GM18520 (cell line): Measurements from ENCODE around the gene MCF2L2.

ENCODE experiments used
- ATAC-seq: cut with Tn5 transposase; IDR thresholded peaks from one replicate; pipeline ENCODE4 v1.9.1; 2021; ENCODE audit not compliant: unreplicated experiment

The MCF2L2 gene

DNA sequence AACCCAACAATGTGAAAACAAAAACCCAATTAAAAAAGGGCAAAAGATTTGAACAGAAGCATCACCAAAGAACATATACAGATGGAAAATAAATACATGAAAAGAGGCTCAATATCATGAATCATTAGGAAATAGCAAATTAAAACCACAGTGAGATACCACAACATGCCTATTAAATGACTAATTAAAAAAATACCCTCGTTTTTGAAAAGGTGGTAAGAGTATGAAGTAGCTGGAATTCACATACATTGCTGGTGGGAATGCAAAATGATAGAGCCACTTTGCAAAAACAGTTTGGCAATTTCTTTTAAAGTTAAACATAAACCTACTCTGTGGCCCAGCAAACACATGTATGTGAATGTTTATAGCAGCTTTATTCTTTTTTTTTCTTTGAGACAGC is 99.6 kb downstream of the MCF2L2 start:
- no peak for ATAC-seq

GRCh38 chr3:183328164-183328563 is 100.3 kb downstream of the MCF2L2 start:
- ATAC-seq = no peak

DNA sequence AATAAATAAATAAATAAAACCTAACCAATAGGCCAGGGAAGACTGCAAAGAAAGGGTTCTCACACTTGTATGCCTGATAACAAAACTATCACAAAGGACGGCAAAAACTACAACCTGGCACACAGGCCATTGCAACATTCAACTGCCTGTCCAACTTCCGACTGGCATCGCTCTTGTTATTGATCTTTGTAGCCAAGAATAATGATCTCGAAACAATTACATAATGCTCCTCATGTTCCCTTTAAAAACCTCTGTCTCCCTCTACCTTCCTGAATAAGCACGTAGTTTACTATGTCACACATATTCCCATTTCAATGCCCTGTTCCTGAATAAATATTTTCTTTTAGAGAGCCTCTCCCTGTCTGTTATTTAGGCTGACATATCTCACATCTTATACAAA is 101.1 kb downstream of the MCF2L2 start:
- ATAC-seq = no peak

DNA sequence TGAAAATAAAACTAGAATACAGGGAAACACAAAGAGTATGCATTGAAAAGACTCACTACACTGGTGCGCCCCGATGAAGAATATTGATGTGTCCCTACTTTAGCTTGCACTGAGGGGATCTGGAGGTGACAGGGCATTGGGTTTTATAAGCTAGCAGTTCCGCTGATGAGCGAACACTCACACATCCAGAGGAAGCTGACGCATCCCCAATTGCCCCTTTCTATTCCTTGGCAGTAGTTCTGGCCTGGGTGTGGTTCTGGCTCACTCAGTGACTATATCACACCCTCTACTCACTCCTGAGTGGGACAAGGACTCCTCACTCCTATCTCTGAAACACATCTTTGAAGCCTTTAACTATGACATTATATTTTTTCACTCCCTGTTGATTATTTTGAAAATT is 104.3 kb downstream of the MCF2L2 start:
- no peak for ATAC-seq

DNA sequence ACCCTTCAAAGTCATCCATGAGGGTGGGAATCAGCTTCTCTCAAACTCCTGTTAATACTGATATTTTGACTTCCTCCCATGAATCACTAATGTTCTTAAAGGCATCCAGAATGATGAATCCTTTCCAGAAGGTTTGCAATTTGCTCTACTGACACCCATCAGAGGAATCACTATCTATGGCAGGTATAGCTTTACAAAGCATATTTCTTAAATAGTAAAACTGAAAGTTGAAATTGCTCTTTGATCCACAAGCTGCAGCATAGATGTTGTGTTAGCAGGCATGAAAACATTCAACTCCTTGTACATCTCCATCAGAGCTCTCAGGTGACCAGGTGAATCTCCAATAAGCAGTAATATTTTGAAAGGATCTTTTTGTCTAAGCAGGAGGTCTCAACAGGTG is 109.0 kb downstream of the MCF2L2 start:
- no peak for ATAC-seq

GRCh38 chr3:183318877-183319276 is 109.5 kb downstream of the MCF2L2 start:
- ATAC-seq = no peak

GRCh38 chr3:183317886-183318865 is 110.2 kb downstream of the MCF2L2 start:
- no peak for ATAC-seq

DNA sequence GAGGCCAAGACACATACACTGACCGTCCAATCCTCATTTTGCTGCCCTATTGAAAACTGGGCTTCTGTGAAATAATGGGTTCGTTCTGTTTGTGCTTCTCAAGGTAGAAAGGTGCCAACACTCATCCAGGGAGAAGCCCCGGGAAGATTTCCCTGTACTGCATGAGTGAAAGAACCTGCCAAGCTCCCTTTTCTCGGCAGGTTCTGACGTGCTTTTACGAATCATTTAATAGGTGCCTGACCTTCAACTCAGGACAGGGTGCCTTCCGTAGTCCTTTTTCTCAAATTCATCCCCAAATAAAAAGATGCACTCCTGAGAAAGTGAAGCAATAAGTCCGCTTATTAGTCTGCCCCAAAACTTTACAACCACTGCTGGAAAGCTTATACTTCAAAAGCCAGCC is 111.1 kb downstream of the MCF2L2 start:
- ATAC-seq = no peak

- no peak for ATAC-seq
Measured at GRCh38 chr3:183315739-183316138, 112.7 kb downstream of the MCF2L2 start.

GRCh38 chr3:183313764-183314163 is 114.7 kb downstream of the MCF2L2 start:
- no peak for ATAC-seq

DNA sequence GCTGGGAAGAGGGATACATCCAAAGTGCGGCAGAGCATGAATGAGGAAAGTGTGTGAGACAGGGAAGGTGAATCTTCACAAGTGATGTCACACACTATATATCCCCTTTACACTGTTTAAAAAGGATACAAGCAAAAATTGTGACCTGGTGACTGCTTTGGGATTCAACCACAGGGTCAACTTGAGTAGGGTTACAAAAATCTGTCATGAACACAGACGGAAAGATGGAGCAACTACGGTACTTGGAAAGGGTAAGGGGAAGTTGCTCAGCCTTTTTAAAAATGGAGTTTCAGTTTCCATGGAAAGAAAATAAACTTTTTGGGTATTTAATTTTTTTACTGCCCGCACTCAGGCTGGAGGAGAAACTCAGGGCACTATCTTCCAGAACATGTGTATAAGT is 115.1 kb downstream of the MCF2L2 start:
- ATAC-seq = no peak

GRCh38 chr3:183312433-183312832 is 116.0 kb downstream of the MCF2L2 start:
- no peak for ATAC-seq

DNA sequence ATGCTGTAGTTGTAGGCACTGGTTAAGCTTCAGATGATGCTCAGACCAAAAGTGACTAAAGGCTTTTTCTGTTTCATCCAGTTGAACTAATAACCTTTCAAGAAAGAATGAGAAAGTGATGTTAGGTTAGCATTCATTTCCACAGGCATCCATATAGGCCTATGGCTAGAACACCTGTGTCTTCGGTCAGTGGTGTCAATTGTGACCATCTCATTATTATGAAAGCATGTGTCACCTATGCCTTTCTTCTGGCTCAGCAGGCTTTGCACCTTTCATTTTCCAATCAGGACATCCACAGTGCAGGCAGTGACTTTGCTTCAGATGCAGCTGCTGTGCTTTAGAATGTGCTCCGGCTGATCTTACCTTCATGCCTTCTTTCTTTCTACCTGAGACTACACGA is 117.5 kb downstream of the MCF2L2 start:
- ATAC-seq = no peak

- no peak for ATAC-seq
Measured at GRCh38 chr3:183309276-183309675, 119.1 kb downstream of the MCF2L2 start.

DNA sequence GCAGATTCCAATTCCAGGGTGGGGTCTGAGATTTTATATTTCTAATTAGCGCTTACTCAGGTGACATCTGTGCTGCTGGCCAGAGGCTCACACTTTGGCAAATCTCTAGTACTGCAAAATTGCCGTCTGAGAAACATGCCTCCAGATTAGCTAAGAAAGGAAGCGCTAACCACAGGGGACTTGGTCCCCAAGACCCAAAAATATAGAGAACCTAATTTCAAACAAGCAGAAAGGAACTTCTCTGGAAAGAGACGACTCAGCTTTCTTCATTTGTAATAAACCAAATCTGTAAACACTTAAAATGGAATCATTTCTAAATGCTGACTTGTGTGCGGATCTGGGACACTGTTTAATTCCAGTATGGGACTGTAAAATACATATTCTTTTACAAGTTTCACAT is 119.7 kb downstream of the MCF2L2 start:
- ATAC-seq = no peak

- ATAC-seq = no peak
Measured at GRCh38 chr3:183307749-183308148, 120.7 kb downstream of the MCF2L2 start.

DNA sequence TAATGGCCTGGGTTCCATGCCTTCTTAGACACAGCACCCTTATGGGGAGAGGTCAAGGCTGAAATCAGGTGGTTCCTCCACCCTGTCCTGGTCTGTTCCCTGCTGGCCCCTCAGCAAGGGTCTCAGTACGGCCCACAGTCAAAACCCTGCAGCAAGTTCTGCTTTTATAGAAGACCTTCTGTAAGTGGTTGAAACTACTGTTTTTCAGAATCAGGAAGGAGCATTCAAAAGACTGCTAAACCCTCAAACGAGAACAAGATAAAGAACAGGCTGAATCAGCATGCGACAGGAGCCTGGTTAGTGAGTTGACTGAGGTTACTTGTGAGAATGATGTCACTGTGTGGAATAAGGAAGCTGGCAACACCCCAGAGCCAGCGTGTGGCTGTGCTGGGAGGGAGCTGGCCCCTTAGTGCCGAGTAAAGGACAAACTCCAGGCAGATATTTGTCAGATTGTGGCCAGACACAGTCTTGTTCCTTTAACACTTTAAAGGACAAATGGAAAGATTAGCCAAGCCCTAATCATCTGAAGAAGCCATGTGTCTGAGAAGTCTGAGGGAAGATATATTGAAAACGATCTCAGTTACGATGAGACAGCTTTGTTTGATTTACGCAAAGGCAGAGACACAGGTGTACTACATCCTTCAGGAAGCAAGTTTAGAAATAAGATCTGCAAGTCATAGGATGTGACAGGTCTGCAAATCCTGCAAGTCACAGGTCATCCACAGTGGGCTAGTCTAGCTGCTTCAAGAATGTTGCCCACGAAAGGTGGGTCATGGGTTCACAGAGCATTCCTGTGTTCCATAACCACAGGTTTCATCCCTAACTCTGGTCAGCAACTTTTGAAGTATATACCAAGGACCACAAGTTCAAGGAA is 121.4 kb downstream of the MCF2L2 start:
- ATAC-seq = peak; percentile 73

DNA sequence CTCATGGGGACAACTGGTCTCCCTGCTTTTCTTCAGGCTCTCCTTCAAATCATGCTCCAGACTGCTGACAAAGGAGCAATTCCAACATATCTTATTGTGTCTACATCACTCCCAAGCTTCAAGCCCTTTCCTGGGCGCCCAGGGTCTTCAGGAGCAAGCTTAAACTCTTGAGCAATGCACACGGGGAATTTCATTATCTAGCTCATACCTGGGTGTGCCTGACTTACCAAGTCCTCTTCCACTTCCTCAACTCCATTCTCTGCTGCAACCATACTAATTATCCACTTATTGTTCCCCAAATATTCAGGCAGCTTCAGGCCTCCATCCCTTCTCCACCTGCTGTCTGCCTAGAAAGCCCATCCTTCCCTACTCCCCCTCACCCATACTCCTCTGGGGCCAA is 124.7 kb downstream of the MCF2L2 start:
- no peak for ATAC-seq

GRCh38 chr3:183301937-183302580 is 126.4 kb downstream of the MCF2L2 start:
- no peak for ATAC-seq

DNA sequence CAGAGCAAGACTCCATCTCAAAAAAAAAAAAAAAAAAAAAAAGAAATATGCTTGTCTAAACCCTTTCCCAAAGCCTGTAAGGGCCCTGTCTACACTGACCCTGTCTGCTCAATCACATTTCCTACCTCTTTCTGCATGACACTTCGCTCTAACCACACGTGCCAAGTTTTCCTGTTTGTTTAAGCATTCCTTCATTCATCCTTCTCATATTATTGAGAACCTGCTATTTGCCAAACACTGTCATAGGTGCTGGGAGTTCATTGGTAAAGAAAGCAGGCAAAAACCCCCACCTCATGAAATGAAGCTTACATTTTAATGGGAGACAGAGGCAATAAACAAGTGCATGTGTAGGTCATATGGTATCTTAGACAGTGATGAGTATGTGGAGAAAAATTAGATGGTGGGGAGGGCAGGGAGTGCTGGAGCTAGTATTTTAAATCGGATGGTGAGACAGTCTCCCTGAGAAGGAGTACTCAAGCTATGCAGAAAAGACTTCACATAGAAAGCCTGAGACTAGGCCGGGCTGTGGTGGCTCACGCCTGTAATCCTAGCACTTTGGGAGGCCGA is 127.3 kb downstream of the MCF2L2 start:
- ATAC-seq = no peak

DNA sequence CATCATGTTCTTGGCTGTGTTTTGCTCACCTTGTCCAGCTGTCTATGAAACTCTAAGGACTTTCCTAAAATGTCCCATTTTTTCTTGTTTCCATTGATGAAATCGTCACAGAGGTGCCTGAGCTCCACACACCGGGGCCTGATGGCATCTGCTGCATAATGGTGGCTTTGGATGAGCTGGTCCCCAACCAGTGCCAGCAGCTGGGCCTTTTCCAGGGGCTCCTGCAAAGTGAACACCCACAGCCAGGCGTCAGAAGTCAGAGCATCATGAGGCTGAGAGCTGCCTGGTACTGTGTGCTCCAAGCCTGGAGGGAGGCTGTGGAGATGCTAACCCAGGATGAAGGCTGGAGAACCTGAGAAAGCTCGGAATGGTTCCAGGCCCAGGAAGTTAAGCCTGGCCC is 128.4 kb downstream of the MCF2L2 start:
- ATAC-seq = no peak
